GM21529 (cell line): ENCODE results near the gene NT5C.

Experiments used
- ATAC-seq: cut with Tn5 transposase; IDR thresholded peaks from one replicate; pipeline ENCODE4 v1.9.1; 2021; ENCODE audit not compliant: unreplicated experiment

The NT5C gene

DNA sequence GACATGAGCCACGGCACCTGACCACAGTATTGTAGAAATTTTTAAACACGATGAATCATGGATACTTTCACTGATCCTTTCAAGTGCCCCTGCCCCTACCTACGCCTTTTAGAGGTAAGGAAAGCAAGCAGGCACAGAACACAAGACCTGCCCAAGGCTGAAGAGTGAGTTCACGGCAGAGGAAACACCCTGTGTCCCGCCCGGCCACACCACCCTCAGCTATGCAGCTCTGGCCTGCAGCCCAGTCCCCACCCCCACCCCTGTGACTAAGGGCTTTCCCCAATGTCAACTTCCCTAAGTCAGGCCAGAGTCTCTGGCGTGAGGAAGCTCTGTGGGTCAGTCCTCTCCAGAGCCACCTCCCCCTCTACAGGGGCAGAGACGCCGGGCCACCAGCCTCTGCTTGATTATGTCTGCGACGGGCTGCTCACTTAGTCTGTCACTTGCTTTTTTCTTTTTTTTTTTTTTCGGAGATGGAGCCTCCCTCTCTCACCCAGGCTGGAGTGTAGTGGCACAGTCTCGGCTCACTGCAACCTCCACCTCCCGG, 35.4 kb downstream of the NT5C start:
- ATAC-seq = no peak

DNA sequence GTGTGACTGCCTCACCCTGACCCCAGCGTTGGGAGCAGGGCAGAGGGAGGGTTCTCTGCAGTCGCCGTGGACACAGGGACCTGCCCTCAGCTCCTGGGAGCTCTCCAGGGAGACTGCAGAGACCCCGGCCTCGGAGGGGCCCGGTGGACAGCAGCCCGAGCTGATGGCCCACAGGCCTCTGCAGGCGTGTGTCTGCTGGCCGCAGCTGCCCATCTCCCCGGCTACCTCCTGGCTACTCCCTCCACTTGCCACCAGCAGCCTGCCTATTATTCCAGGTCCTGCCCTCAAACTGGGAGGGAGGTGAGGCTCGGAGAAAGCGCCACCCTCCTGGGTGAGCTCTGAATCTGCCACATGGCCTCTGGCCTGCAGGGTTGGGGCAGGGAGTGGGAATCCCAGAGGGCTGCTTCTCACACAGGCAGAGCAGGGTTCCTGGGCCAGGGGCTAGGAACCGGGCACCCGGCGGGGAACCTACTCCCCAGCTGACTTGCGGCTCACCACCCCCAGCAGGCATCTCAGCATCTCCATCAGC, 36.6 kb downstream of the NT5C start:
- ATAC-seq = no peak

DNA sequence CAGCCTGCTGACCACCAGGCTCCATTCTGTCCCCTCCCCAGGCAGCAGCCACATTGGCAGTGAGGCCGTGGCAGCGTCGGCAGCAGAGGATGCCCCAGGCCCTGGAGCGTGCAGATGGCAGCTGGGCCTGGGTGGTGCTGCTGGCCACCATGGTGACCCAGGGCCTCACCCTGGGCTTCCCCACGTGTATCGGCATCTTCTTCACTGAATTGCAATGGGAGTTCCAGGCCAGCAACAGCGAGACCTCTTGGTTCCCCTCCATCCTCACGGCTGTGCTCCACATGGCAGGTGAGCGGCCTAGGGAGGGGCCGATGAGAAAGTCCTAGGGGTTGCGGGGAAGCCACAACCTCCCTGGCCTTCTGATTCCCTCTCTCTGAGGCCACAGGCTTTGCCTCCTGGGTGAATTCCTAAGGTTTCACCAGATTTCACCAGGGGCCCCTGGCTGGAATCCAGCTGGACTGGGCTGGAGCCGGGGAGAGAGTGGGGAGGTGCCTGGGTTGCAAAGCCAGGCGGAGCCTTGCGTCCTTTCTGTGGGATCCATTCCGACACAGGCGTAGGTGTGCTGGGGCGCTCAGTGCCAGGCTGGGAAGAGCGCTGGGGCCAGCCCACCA, 37.9 kb downstream of the NT5C start:
- no peak for ATAC-seq

DNA sequence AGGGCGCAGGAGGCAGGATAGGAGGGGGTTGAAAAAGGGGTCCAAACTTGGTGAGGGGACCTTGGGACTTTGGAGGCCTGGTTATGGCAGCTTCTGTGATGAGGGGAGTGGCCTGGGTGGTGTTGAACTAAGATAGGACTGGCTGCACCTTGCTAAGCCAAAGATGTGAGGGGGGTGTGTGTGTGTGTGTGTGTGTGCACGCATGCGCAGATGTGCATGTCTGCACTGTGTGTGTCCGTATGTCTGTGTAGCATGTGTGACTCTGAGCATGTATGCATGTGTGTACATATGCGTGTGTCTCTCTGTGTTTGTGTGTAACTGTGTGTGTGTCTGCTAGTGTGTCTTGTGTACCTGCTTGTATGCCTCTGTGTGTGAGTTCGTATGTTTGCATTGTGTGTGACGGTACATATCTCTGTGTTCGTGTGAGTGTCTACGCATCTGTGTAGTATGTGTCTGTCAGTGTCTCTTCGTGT, 39.7 kb downstream of the NT5C start:
- no peak for ATAC-seq

- ATAC-seq = no peak
These were observed 40.4 kb downstream of the NT5C start for GRCh38 chr17:75090871-75091854.

DNA sequence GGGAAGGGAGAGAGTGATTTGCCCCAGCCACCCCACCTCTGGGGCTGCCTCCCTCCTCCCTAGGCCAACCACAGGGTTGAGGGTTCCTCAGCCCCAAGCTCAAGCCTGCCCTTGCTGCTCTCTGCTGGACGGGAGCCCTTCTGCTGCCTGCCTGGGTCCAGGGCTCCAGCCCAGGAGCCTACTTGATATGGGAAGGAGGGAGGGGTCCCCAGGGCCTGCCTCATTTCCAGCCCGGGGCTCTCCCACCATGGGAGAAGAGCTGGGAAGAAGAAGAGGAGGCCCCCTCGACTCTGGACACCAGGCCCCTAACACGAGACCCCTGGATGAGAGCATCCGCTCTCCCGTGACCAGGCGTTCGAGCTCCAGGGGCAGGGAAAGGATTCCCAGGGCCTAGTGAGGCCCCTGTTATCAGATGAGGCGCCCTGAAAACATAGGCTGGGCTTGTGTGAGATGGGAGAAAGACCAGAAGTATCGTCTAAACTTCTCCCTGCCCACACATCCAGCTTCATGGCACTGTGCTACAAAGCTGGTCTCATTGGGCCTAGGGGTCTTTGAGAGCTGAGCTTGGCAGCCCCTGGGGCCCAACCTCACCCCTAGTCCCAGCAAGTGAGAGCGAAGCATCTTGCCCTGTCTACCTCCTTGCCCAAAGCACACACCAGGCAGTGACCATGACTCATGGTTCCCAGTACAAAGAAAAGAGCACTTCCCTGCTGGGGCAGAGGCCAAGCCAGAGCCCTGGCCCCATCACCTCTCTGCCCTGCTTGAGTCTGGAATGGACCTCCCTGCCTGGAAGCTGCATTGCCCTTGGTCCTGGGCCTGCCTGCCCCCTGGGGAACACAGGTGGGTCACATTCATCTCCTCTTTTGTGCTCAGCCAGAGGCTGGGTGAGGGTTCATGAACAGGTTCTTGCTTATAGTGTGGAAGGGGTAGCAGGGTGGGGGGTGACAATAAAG, 42.8 kb downstream of the NT5C start:
- no peak for ATAC-seq

DNA sequence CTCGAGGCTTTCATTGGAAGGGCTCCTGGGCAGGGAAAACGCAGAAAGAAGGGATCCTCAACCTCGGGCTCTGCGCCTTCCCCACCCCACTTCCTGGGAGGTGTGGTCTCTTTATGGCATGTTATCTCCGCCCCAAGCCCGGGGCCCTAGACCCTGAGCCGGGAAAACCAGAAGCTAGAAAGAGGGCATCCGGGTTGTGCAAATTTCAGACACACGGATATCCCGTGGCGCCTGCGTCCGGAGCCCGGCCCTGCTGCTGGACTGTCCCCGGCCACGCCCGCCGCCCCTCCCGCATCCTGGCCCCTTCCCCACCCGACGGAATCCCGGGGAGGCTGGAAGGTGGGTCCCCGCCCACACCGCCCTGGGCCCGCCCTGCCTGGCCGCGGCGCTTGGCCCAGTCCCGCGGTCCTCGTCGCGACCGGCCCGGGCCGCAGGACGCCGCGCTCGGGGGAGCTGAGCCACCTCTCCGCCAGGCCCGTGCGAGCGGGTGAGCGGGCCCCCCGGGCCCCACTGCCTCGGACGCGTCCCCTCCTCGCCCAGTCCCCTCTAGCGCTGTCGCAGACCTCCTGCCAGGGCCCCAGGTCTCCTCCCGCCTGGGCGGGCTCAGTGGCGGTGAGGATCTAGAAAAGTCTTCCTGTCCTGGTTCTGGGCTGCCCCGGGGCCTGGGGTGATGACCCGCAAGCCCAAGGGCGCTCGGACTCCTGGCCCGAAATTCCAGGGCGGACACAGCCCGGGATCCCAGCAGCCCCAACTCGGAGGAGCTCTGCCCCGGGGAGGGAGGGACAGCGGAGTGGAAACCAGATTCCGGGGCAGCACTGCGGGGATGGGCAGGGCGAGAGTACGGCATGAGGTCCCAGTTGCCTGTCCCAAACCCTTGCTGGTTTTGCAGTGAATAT, 43.7 kb downstream of the NT5C start, which contains the start of gene SLC16A5:
TSS of gene SLC16A5 (plus strand) at position 397 of the 896 bp plus-strand sequence. CDS start 5,683 bp downstream, outside the sequence.
- no peak for ATAC-seq

DNA sequence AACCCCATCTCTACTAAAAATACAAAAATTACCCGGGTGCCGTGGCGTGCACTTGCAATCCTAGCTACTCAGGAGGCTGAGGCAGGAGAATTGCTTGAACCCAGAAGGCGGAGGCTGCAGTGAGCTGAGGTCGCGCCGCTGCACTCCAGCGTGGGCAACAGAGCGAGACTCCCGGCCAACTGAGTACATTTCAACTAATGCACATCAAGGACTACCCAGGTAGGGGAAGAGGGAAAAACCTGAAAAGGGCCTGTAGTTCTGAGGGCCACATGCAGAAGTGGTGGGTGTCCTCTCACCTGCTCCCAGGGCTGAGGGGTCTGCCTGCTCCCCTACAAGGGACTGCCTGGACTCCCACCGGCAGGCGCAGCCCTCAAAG, 44.4 kb downstream of the NT5C start:
- ATAC-seq = no peak

DNA sequence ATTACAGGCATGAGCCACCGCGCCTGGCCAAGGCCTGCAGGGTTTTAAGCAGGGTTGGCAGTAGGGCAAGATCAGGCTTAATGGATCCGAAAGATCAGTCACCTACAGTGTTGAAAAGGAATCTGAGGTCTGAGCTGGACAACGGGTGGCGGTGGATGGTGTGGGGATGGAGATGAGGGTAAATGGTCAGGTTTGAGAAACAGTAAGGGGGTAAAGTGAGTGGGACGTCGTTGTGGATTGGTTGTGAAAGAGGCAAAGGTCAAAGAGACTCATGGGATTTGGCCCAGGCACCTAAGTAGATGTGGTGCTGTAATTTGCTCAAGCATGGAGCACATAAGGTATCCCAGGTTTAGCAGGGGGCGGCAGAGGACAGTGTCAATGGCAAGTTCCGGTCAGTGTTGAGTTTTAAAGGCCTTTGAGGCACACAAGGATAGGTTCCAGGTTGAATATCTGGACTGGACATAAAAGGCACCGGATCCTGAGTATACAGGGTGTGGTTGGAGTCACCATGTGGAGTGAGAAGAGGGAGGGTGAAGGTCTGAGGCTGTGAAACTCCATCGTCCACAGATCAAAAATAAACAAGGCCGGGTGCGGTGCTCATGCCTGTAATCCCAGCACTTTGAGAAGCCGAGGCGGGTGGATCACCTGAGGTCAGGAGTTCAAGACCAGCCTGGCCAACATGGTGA, 44.9 kb downstream of the NT5C start:
- no peak for ATAC-seq

- no peak for ATAC-seq
These were observed 47.4 kb downstream of the NT5C start for GRCh38 chr17:75084039-75084660.

DNA sequence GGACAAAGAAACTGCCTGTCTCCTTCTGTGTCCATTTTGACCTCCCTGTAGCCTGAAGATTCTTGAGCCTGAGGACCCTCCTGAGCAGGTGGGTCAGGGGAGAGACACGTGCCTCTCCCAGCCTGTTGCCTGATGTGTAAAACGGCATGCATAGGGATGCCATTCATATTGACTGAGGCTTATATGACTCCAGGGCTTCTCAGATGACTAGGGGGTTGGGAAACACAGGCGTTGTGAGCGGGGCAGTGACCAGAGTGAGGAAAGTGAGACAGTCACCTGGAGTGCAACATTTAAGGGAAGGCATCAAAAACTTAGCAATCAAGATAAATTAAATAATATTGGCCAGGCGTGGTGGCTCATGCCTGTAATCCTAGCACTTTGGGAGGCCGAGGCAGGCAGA, 48.9 kb downstream of the NT5C start:
- no peak for ATAC-seq

DNA sequence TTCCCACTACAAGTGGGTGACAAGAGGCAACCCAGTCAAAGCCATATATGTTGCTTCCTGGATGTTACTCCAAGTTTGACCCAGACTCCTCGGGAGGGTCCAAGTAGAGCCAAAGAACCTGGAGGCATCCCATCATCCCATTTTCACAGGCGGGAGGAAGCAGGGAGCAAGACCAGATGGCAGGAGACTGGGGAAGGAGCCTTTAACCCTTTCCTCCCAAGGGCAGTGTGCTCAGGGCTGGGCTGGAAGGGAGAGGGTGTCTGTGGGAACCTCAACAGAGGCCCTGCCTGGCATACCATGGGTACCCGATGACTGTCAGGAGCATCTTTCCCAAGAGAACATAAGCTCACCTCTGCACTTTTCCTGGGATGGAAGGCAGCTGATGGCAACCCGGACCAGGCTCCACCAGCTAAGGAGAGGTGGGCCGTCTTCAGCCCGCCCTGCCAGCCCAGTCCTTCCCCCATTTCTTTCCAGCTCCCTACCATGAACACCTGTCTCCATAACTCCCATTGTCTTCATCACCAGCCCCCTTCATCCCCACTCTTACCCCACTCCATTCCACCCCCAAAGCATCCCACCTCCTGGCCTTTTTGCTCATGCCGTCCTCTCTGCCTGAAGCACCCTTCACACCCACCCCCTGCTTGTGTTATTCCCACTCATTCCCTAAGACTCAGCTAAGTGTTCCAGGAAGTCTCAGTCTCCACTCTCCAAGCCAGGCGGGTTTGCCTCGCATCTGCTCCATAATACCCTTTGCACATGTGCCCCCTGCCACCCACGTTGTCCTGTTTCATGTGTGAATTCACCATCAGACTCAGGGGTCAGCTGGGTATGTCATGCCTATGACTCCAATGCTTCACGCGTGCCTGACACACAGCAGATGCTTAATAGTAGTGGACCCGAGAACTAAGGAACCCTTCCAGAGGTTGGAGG, 49.7 kb downstream of the NT5C start:
- ATAC-seq = no peak
